HG03354 (cell line): Measurements from ENCODE around the gene BIK.

Source experiments
- ATAC-seq: cut with Tn5 transposase; IDR thresholded peaks from one replicate; pipeline ENCODE4 v1.9.1; 2021; ENCODE audit warnings: mild to moderate bottlenecking; ENCODE audit not compliant: unreplicated experiment, poor library complexity, severe bottlenecking

Gene BIK

DNA sequence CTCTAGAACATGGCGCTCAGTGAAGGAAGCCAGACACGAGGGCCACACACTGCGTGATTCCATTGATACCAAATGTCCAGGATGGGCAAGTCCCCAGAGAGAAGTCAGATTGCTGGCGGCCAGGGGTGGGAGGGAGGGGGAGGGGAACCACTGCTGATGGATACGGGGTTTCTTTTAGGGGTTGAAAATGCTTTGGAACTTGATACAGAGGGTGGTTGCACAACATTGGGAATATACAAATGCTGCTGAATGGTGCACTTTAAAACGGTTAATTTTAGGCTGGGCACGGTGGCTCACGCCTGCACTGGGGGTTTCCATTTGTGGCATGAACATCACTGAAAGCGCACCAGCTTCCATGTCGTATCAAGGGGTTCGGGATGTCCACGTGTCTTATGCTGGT is 45.9 kb downstream of the BIK start:
- no peak for ATAC-seq

DNA sequence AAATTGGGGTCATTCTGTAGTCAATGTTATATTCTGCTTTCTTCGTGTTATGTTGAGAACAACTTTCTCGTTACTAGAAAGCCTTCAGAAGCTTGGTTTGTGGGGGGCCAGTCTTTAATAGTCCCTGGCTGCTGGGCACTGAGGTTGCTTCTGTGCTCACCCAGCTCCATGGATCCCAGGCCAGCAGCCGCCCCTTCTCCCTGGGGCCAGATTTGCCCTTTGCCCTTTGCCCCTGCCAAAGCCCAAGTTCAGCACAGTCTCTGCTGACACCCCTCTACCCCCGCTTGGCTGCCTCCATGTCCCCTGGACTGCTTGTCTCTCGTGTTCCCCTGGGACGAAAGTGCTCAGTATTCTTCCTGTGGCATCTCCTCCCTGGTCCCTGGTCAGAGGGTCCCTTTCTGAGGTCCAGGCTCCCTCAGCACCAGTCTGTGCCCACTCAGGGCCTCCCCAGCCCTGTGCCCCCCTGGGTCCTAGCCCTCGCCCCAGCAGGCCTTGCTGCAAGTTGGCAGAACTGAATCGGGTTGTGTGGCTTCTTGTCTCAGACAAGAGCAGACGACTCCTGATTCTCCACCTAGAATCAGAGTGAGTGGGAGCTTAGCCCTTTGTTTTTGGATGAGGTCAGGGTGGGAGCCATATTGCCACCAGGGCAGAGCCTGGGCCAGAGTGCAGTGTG is 47.5 kb downstream of the BIK start:
- no peak for ATAC-seq

DNA sequence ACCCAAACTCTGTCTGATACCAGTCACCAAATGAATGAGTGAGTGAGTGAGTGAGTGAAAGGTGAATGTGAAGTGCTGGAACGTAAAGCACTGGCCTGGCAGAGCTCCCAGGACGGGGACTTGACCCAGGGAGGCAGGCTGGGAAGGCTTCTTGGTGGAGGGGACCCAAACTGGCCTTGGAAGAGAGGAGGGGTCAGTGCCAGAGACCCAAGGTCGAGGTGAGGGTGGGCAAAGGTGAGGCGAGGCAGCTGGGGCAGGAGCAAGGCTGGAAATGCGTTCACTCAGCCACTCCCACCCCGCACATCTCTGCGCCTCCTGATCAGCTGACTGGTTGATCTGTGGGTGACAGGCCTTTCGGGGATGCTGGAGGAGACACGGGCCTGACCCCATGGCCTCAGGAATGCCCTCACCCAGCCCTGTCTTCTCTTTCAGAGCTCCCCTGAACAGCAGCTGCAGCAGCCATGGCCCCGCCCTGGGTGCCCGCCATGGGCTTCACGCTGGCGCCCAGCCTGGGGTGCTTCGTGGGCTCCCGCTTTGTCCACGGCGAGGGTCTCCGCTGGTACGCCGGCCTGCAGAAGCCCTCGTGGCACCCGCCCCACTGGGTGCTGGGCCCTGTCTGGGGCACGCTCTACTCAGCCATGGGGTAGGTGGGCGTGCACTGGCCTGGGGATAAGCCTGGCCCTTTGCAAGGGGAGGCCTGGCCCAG is 48.4 kb downstream of the BIK start:
- no peak for ATAC-seq

DNA sequence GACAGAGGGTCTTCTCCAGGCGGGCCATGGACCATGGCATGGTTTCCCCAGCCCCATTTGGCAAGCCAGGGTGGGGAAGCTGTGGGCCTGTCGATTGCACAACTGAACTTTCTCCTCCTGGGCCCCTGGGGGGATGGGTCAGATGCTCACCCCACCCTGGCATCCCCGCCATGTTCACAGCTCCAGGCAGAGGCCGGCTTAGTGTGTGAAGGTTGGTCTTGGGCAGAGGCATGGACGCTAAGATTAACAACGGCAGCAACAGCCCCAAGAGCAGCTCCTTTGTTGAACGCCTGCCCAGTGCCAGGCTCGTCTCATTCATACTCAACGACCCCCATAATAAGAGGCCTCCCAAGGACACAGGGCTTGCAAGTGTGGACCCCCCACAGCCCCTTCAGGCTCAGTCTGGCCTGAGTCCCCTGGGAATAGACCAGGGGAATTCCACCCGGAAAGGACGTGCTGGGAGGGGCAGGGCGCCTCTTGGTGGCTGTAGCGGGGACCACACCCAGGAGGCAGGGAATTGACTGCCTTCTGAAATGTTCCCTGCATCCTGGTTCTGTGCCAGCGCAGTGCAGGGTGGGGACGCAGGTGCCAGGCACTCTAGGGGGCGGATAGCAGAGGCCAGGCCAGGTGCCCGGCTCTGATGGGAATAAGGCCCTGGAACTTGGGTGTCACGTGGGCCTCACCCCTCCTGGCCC is 49.1 kb downstream of the BIK start:
- no peak for ATAC-seq

DNA sequence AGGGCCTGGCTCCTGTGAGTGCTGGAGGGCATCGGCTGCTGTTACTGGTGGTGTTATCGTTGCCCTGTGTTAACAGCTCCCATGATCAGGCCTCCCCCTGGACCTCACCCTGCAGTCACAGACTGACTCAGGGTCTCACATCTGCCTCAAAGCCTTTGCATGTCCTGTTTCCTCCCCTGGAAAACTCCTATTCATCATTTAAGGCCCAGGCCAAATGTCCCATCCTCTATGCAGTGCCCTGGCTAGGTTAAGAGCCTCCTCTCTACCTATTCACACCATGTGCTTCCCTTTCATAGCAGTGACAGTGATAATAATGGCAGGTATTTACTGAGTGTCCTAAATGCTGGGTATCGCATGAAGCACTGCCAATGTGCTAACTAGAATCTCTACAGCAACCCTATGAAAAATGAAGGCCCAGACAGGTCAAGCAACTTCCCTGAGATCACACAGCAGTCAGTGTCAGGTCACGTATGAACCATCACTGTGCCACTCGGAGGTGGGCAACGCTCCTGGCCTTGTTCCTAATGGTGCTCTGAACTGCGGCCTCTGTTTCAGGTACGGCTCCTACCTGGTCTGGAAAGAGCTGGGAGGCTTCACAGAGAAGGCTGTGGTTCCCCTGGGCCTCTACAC is 50.1 kb downstream of the BIK start:
- ATAC-seq, result no peak

DNA sequence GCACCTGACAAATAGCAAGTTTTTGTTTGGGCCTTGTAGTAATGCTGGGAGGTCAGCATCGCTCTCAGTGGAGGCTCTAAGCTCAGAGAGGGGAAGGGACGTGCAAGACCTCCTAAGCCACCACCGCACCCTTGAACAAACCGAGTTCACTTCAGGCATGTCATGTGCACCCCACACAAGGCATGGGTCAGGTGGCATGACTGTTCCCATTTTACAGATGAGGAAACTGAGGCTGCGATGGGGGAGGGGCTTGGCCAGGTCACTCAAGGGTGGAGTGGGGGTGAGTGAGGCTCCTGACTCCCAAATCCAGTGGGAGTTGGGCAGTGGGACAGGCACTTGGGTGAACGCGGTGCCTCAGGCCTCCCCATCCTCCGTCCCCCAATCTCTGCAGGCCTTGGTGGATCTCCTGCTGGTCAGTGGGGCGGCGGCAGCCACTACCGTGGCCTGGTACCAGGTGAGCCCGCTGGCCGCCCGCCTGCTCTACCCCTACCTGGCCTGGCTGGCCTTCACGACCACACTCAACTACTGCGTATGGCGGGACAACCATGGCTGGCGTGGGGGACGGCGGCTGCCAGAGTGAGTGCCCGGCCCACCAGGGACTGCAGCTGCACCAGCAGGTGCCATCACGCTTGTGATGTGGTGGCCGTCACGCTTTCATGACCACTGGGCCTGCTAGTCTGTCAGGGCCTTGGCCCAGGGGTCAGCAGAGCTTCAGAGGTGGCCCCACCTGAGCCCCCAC is 52.0 kb downstream of the BIK start:
- no peak for ATAC-seq

DNA sequence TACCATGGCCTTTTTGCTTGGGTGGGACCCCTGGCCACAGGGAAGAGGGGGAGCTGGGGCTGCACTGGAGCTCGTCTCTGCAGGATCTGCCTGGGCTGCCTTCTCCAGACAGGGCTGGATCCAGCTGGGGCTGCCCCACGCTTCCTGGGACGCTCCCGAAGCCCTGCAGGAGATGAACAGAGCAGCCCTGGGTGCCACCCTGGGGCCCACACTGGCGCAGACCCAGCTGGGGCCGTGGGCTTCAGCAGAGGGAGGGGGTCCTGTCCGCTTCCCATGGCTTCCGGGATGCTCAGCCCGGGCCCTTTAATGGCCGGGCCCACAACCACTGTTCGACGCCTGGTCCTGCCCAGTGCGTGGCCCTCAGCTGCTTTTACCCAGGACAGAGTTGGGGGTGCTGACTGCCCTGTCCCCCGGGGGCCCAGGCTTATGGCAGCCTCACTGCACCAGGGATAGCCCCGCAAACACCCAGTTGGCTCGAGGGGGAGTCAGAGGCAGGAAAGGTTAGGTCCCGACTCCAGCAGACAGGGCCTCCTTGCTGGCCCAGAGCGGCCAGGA is 52.8 kb downstream of the BIK start:
- no peak for ATAC-seq

DNA sequence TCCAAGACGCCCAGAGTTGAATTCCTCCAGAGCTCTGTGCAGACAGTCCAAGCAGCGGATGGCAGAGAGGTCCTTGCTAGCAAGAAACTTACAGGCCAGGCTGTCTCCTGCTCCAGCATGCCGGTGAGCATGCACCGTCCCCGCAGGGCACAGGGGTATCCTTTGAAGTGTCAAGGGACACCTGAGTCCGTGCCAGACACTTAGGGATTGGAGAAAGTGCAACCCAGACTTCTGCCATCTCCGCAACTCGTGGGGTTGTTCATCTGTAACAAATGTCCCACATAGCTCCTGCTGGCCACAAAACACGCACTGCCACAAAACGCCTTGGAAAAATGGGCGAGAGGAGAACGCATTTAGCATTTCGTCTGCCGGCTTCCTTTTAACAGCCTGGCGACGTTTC is 54.1 kb downstream of the BIK start:
- ATAC-seq, result no peak

DNA sequence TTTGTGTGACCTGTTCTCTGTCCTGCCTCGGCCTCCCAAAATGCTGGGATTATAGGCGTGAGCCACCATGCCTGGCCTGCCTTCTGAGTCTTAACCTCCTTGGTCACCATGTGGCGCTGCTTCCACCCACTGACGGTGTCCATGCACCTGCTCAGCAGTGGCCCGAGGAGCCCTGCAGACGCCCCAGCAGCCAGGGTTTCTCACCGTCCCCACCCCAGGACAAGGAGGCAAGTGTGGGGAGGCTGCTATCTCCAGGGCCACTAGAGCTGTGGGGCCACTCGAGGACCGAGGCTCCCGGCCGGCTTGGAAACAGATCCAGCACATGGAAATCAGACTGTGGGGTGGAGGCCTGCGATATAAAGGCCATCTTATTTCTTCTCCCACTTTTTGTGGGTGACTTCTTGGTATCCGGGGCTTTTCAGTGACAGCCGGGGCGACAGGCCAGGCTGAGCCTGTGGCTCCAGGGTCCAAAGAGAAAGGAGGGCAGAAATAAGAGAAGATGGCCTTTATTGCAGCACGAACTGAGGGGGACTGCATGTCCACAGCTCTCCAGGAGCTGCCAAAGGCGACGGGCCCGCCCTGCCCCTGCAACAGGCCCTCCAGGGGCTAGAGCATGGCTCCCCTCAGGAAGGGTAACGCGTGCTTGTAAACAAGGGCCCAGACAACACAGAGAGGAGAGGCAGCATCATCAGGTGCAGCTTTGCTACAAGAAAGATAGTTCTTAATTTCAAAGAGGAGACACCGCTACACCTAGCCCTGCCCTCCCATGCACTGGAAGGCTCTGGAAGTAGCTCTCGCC is 55.8 kb downstream of the BIK start:
- ATAC-seq, result no peak

DNA sequence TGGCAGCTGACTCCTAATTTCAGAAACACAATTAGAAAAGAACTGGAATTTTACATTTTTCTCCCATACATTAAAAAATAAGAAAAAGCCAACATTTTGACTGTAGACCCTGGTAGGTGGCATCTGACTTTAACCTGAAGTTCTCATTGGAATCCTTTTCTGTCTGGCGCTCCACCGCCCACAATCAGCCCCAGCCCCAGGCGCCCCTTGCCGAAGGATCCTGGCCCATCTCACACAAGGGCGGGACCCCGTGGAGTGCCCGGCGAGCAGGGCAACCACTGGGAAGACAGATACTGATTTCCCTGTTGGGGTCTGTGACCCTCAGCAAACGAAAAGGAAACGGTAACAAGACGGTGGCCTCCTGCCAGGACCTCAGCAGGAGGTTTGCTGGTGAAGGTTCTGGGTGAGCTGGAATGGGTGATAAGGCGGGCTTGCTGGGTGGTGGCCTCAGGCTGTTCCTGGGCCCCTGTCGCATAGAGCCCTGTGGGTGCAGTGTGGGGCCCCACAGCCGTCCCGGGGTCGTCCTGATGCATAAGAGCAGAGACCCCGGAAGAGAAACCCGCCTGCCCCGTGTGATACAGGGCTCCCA is 56.5 kb downstream of the BIK start:
- no peak for ATAC-seq

DNA sequence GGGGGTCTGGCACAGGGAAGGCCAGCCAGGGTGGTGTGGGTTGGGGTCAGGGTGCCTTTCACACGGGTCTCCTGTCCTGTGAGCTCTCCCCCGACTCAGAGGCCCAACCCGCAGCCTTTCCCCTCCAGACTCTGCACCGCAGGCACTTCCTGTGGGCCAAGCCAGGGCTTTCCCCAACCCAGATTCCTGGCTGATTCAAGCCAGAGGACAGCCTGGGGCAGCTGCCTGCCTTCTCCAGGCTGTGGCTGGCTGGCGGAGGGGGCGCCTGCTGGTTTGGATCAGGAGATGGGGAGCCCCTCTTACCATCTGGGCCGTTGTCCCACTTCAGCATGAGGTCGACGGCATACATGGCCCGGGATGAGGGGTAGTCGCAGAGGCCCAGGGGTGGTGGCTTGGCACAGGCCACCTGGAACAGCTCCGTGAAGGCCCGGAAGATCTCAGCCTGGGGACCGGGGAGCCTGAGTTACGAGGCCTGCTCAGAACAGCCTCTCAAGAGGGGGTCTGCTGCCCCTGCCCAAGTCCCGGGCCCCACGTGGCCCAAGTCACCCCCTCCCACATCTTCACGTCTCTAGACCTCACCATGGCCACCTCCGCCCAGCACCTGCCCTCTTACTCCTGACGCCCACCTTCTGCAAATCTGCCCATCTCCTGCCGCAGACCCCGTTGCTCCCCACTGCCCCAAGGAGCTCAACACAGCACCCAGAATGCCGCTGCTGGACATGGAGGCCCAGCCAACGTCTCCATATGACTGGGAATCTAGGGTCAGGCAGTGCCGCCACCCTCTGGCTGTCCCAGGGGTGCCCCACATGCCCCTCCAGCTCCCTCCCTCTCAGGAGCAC is 58.1 kb downstream of the BIK start:
- ATAC-seq, result no peak

DNA sequence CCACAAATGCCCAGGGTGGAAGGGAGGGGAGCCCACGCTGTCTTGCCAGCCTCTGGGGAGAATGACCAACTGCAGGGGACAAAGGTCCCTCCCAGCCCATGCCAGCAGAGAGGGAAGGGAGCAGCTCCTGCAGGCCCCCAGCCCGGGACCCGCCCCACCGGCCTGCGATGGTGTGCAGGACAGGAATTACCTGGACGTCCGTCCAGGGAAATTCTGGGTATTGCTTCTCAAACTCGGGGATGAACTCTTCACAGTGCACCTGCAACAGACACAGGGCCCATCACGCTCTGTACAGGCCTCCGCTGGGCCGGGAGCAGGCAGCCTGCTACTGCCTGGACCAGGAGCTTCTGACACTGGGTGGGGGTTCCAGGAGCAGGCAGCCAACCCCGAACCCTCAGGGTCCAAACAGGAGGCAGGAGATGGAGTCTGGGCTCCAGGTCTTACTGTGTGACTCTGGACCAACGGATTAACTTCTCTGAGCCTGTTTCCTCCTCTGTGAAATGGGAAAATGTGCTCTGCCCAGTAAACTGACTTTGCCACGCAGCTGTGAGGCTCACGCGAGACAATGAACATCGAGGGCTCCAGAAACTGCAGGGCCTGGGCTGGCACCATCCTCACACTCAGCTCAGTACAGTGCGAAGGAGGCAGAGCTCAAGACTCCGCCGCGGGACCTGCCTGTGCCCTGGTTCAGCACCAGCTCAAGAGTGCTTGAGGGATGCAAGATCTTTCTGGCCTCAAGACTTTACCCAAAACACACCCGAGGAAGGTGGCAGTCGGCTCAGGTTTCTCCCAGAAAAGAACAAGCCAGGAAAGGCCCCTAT is 59.0 kb downstream of the BIK start:
- no peak for ATAC-seq

DNA sequence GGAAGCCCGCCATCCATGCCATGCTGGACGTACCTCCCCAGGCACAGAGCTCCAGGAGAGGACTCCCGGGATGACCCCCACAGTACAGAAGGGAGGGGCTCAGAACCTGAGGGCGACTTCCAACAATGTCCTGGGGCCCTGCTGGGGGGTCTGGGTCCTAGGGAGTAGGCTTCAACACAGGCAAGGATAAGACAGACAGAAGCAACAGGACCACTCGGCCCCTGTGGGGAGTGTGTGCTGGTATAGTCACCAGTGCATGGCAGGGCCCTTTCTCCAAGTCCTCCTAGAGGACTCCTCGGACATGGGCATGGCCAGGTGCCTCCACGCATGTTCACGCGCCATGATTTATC is 59.6 kb downstream of the BIK start:
- ATAC-seq, result no peak

DNA sequence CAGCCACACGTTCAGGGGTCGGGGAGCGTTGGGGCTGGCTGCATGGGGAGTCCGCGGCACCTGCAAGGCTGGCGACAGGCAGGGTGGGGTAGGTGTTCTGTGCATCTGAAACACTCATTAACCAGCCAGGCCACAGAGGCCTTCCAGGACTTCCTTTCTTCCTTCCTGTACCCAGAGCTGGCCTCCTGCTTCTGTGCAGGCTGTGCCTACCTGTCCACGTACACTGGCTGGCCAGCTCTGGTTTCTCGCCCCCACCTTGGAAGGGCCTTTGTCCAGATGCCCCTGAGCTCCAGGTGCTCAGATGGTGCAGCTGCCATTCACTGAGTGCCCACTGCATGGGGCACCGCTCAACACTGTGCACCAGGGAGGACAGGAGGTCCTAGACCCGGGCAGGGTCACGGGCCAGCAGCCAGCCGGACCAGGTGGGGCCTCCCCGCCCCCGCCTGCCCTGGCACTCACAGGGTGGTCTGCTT is 60.5 kb downstream of the BIK start:
- ATAC-seq, result no peak

DNA sequence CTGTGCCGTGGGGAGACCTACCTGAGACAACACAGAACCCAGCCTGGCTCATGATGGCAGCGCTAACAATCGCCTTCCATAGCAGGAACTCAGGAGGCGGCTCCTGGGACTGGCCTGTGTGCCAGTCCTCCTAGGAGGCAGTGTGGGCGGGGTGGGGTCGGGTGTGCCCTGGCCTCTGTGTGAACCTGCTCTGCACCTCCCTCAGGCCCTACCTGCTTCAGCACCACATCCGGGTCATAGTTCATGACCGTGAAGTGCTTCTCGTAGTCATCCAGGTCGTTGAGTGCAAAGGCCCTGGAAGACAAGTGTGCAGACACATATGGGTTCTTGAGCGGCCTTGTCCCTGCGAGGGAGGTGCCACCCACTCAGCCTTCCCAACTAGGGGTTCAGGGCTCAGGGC is 61.1 kb downstream of the BIK start:
- ATAC-seq, result no peak

DNA sequence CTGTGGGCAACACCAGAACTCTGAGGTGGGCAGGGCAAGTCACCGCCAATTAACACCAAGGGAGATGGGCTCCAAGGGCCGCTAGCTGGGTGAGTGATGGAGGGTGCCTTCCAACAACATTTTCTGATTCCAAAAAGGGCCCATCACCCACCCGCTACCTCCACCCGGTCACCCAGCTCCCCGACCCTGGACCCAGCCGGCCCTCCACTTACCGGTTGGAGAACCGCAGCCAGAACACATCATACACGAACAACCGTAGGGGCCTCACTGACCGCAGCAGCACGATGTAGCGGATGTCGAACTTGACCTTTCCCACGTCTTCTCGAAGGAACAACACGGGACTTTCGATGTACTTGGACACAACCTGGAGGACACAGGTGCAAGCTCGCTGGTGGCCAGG is 61.6 kb downstream of the BIK start:
- ATAC-seq, result no peak

DNA sequence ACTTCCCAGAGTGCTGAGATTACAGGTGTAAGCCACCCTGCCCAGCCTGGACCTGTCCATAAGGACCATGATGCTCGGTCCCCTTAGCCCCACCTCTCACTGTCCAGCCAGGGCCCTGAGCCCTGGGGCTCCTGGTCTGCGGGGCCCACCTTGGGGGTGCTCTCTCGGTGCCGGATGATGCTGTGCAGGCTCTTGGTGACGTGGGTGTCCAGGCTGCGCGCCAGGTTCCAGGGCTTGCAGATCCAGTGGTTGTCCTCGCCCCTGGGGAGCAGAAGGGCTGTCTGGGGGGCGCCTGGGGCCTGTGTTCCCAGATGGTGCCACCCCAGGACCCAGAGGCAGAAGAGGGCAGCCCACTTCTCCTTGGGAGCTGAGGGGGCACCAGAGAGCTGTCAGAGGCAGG is 63.0 kb downstream of the BIK start:
- ATAC-seq, result no peak
